PFSK-1 (cell line): Measurements from ENCODE around the gene TCF7.

ENCODE experiments used
- FOXP2 ChIP-seq: optimal IDR thresholded peaks from 2 replicates; pipeline ENCODE3; 2011; ENCODE audit warnings: borderline replicate concordance, control low read depth, inconsistent platforms; ENCODE audit not compliant: insufficient read depth; ENCODE audit errors: extremely low read length, extremely low read depth
- POLR2AphosphoS5 ChIP-seq: IDR thresholded peaks from 2 replicates; pipeline ENCODE4 v1.6.1; 2012; ENCODE audit warnings: low read depth, mild to moderate bottlenecking, control low read depth, low read length, moderate library complexity
- REST ChIP-seq, 2 experiments: IDR thresholded peaks; 2 replicates each; pipeline versions ENCODE4 v1.6.1 to v1.8.0; 2011 to 2012; ENCODE audit warnings: low read depth in 2 of 2, low read length in 2 of 2, control low read depth in 1 of 2, inconsistent platforms in 1 of 2, mild to moderate bottlenecking in 1 of 2, moderate library complexity in 1 of 2; ENCODE audit not compliant: insufficient read depth in 1 of 2
- SIN3A ChIP-seq: IDR thresholded peaks from 2 replicates; pipeline ENCODE4 v1.6.1; 2012; ENCODE audit warnings: mild to moderate bottlenecking, low read length, moderate library complexity, borderline replicate concordance; ENCODE audit not compliant: insufficient read depth
- TAF1 ChIP-seq: IDR thresholded peaks from 2 replicates; pipeline ENCODE4 v1.6.1; 2012; ENCODE audit warnings: low read length, control low read depth, borderline replicate concordance; ENCODE audit not compliant: insufficient read depth

Gene TCF7

GRCh38 chr5:134171972-134172371 lies 57.5 kb downstream of the TCF7 start:
- TF ChIP-seq SIN3A (no peak), FOXP2 (no peak), TAF1 (no peak), REST (IDR thresholded peaks at IDR 0.05; ENCODE audit: insufficient read depth in 1 of 2, low read depth in 2 of 2, low read length in 2 of 2) (no peak), POLR2AphosphoS5 (no peak)

GRCh38 chr5:134174841-134175839 lies 60.7 kb downstream of the TCF7 start:
- TF ChIP-seq TAF1 (no peak), POLR2AphosphoS5 (no peak), SIN3A (no peak), REST (IDR thresholded peaks at IDR 0.05; ENCODE audit: insufficient read depth in 1 of 2, low read depth in 2 of 2, low read length in 2 of 2) (no peak), FOXP2 (no peak)

GRCh38 chr5:134175921-134176510 lies 61.5 kb downstream of the TCF7 start:
- no peak for TF ChIP-seq POLR2AphosphoS5
- no peak for TF ChIP-seq TAF1
- TF ChIP-seq REST (IDR thresholded peaks at IDR 0.05; ENCODE audit: insufficient read depth in 1 of 2, low read depth in 2 of 2, low read length in 2 of 2) = no peak
- TF ChIP-seq FOXP2 = no peak
- TF ChIP-seq SIN3A = no peak; the same call in 1 of the 2 replicates

GRCh38 chr5:134176511-134177368 lies 62.3 kb downstream of the TCF7 start, which contains the start of gene SKP1:
TSS of gene SKP1 (minus strand) at chr5:134176950. CDS start at chr5:134174022, 2,928 bp downstream.
- TF ChIP-seq REST (IDR thresholded peaks at IDR 0.05; ENCODE audit: insufficient read depth in 1 of 2, low read depth in 2 of 2, low read length in 2 of 2) (peak in 1 of 2 experiments; percentile 41; a peak in 1 of 4 replicates), SIN3A (peak; percentile 86; the same call in 1 of the 2 replicates), TAF1 (peak; percentile 90), POLR2AphosphoS5 (peak; percentile 99), FOXP2 (no peak)
